ENCODE data around the gene ADAMTS15. TPM values are rescaled to one million over a fixed set of nuclear protein-coding genes. Genes with fewer than 3 reads are reported as not detected.
A peak's percentile ranks its signal among the peaks of the same experiment; 100 is the strongest.

ADAMTS15 gene
- total and polyA plus RNA-seq, 4 donors: 1.9 to 16.0 (median 6.3) TPM

GRCh38 chr11:130519128-130519932 lies 70.9 kb downstream of the ADAMTS15 start:
- Histone ChIP-seq H3K27me3 (ENCODE audit: control insufficient read depth in 1 of 2, insufficient read depth in 2 of 2, low read length in 1 of 2) (no peaks in the 10 kb centered on the region), H3K27ac (ENCODE audit: low read depth in 1 of 2, low read length in 2 of 2) (no peak overlapping the region), H3K36me3 (ENCODE audit: control insufficient read depth in 1 of 2, insufficient read depth in 2 of 2, low read length in 1 of 2) (no peaks in the 10 kb centered on the region), H3K4me1 (ENCODE audit: control insufficient read depth in 1 of 2, insufficient read depth in 2 of 2, low read length in 2 of 2) (peaks cover 0 to 2% of the 10 kb centered on the region in 2 donors), H3K9me3 (ENCODE audit: control insufficient read depth, low read length) (no peaks in the 10 kb centered on the region), H3K4me3 (ENCODE audit: low read length in 2 of 2) (no peak overlapping the region)
- intact Hi-C loops (cut with DNase I): loop anchor here in 1 of 2 donors (5.0 kb wide), 1 partner anchor 42 kb away; no protein-coding TSS in a partner anchor
- no peak for ATAC-seq (ENCODE audit: low FRiP score)
- no peak for DNase-seq
- 68% methylated on average over 11 of the region's 11 CpGs for WGBS, 2 donors

GRCh38 chr11:130520271-130520671 lies 71.8 kb downstream of the ADAMTS15 start:
- intact Hi-C loops (cut with DNase I): loop anchor here (5.0 to 10.0 kb wide), 2 partner anchors 73 to 85 kb away; partner anchors contain the start of gene ADAMTS15 (in 1 of the 2)
- Histone ChIP-seq H3K4me3 (ENCODE audit: low read length in 2 of 2) (no peak overlapping the region), H3K27ac (ENCODE audit: low read depth in 1 of 2, low read length in 2 of 2) (no peak overlapping the region), H3K4me1 (ENCODE audit: control insufficient read depth in 1 of 2, insufficient read depth in 2 of 2, low read length in 2 of 2) (peaks cover 0 to 2% of the 10 kb centered on the region in 2 donors), H3K27me3 (ENCODE audit: control insufficient read depth in 1 of 2, insufficient read depth in 2 of 2, low read length in 1 of 2) (no peaks in the 10 kb centered on the region), H3K36me3 (ENCODE audit: control insufficient read depth in 1 of 2, insufficient read depth in 2 of 2, low read length in 1 of 2) (no peaks in the 10 kb centered on the region), H3K9me3 (ENCODE audit: control insufficient read depth, low read length) (no peaks in the 10 kb centered on the region)
- peak in 1 of 2 donors; percentile 61 for DNase-seq
- 55 to 63% methylated on average over 7 of the region's 7 CpGs for WGBS, 2 donors
- no peak for ATAC-seq (ENCODE audit: low FRiP score)

- no peak overlapping the region for H3K4me3 ChIP-seq (ENCODE audit: low read length in 2 of 2)
- peak; percentile 94 to 96 for DNase-seq
- 10 to 11% methylated on average over 9 of the region's 9 CpGs for WGBS, 2 donors
- peak; percentile 94 for ATAC-seq (ENCODE audit: low FRiP score)
- H3K27me3 ChIP-seq (ENCODE audit: control insufficient read depth in 1 of 2, insufficient read depth in 2 of 2, low read length in 1 of 2): no peaks in the 10 kb centered on the region
- peaks cover 0 to 2% of the 10 kb centered on the region in 2 donors for H3K4me1 ChIP-seq (ENCODE audit: control insufficient read depth in 1 of 2, insufficient read depth in 2 of 2, low read length in 2 of 2)
- H3K36me3 ChIP-seq (ENCODE audit: control insufficient read depth in 1 of 2, insufficient read depth in 2 of 2, low read length in 1 of 2): no peaks in the 10 kb centered on the region
- H3K9me3 ChIP-seq (ENCODE audit: control insufficient read depth, low read length): no peaks in the 10 kb centered on the region
- H3K27ac ChIP-seq (ENCODE audit: low read depth in 1 of 2, low read length in 2 of 2): peak overlapping the region in 1 of 2 donors; percentile 70
- intact Hi-C loops (cut with DNase I): loop anchor here (5.0 to 10.0 kb wide), 2 partner anchors 75 to 82 kb away; partner anchors contain the start of gene ADAMTS15 (in 1 of the 2)
Observed at GRCh38 chr11:130522284-130522961, 74.0 kb downstream of the ADAMTS15 start.

- Histone ChIP-seq H3K4me3 (ENCODE audit: low read length in 2 of 2) (no peak overlapping the region), H3K9me3 (ENCODE audit: control insufficient read depth, low read length) (no peaks in the 10 kb centered on the region), H3K36me3 (ENCODE audit: control insufficient read depth in 1 of 2, insufficient read depth in 2 of 2, low read length in 1 of 2) (no peaks in the 10 kb centered on the region), H3K27ac (ENCODE audit: low read depth in 1 of 2, low read length in 2 of 2) (peak overlapping the region in 1 of 2 donors; percentile 64), H3K4me1 (ENCODE audit: control insufficient read depth in 1 of 2, insufficient read depth in 2 of 2, low read length in 2 of 2) (peaks cover 0 to 2% of the 10 kb centered on the region in 2 donors), H3K27me3 (ENCODE audit: control insufficient read depth in 1 of 2, insufficient read depth in 2 of 2, low read length in 1 of 2) (no peaks in the 10 kb centered on the region)
- intact Hi-C loops (cut with DNase I): loop anchor here (5.0 to 10.0 kb wide), 2 partner anchors 76 to 82 kb away; partner anchors contain the start of gene ADAMTS15 (in 1 of the 2)
- WGBS, 2 donors: 89 to 91% methylated on average over 2 of the region's 2 CpGs
- no peak for DNase-seq
- ATAC-seq (ENCODE audit: low FRiP score): no peak
Observed at GRCh38 chr11:130523166-130523565, 74.7 kb downstream of the ADAMTS15 start.

- Histone ChIP-seq H3K27ac (ENCODE audit: low read depth in 1 of 2, low read length in 2 of 2) (peak overlapping the region in 1 of 2 donors; percentile 64), H3K9me3 (ENCODE audit: control insufficient read depth, low read length) (no peaks in the 10 kb centered on the region), H3K36me3 (ENCODE audit: control insufficient read depth in 1 of 2, insufficient read depth in 2 of 2, low read length in 1 of 2) (no peaks in the 10 kb centered on the region), H3K27me3 (ENCODE audit: control insufficient read depth in 1 of 2, insufficient read depth in 2 of 2, low read length in 1 of 2) (no peaks in the 10 kb centered on the region), H3K4me3 (ENCODE audit: low read length in 2 of 2) (no peak overlapping the region), H3K4me1 (ENCODE audit: control insufficient read depth in 1 of 2, insufficient read depth in 2 of 2, low read length in 2 of 2) (peaks cover 0 to 2% of the 10 kb centered on the region in 2 donors)
- WGBS, 2 donors: 57 to 70% methylated on average over 10 of the region's 10 CpGs
- intact Hi-C loops (cut with DNase I): loop anchor here (5.0 to 10.0 kb wide), 2 partner anchors 76 to 81 kb away; partner anchors contain the start of gene ADAMTS15 (in 1 of the 2)
- ATAC-seq (ENCODE audit: low FRiP score) (no peak), DNase-seq (peak in 1 of 2 donors; percentile 62)
Observed at GRCh38 chr11:130523609-130524008, 75.2 kb downstream of the ADAMTS15 start.

- no peaks in the 10 kb centered on the region for H3K36me3 ChIP-seq (ENCODE audit: control insufficient read depth in 1 of 2, insufficient read depth in 2 of 2, low read length in 1 of 2)
- H3K27ac ChIP-seq (ENCODE audit: low read depth in 1 of 2, low read length in 2 of 2): no peak overlapping the region
- H3K4me1 ChIP-seq (ENCODE audit: control insufficient read depth in 1 of 2, insufficient read depth in 2 of 2, low read length in 2 of 2): peaks cover 0 to 2% of the 10 kb centered on the region in 2 donors
- no peaks in the 10 kb centered on the region for H3K27me3 ChIP-seq (ENCODE audit: control insufficient read depth in 1 of 2, insufficient read depth in 2 of 2, low read length in 1 of 2)
- WGBS, 2 donors: 95 to 98% methylated on average over 8 of the region's 8 CpGs
- no peak overlapping the region for H3K4me3 ChIP-seq (ENCODE audit: low read length in 2 of 2)
- DNase-seq: no peak
- ATAC-seq (ENCODE audit: low FRiP score): no peak
- intact Hi-C loops (cut with DNase I): loop anchor here (5.0 to 10.0 kb wide), 2 partner anchors 77 to 81 kb away; partner anchors contain the start of gene ADAMTS15 (in 1 of the 2)
- no peaks in the 10 kb centered on the region for H3K9me3 ChIP-seq (ENCODE audit: control insufficient read depth, low read length)
Observed at GRCh38 chr11:130524132-130524790, 75.8 kb downstream of the ADAMTS15 start.

GRCh38 chr11:130525307-130525706 lies 76.9 kb downstream of the ADAMTS15 start:
- Histone ChIP-seq H3K36me3 (ENCODE audit: control insufficient read depth in 1 of 2, insufficient read depth in 2 of 2, low read length in 1 of 2) (no peaks in the 10 kb centered on the region), H3K9me3 (ENCODE audit: control insufficient read depth, low read length) (no peaks in the 10 kb centered on the region), H3K27ac (ENCODE audit: low read depth in 1 of 2, low read length in 2 of 2) (no peak overlapping the region), H3K27me3 (ENCODE audit: control insufficient read depth in 1 of 2, insufficient read depth in 2 of 2, low read length in 1 of 2) (no peaks in the 10 kb centered on the region), H3K4me3 (ENCODE audit: low read length in 2 of 2) (no peak overlapping the region), H3K4me1 (ENCODE audit: control insufficient read depth in 1 of 2, insufficient read depth in 2 of 2, low read length in 2 of 2) (peaks cover 0 to 2% of the 10 kb centered on the region in 2 donors)
- intact Hi-C loops (cut with DNase I): loop anchor here in 1 of 2 donors (10.0 kb wide), 1 partner anchor 79 kb away; no protein-coding TSS in a partner anchor
- DNase-seq: no peak
- 96 to 98% methylated on average over 6 of the region's 6 CpGs for WGBS, 2 donors
- ATAC-seq (ENCODE audit: low FRiP score): no peak

Measured in aorta (tissue), 5 donors.